ENCODE results near the gene PA2G4.

Gene PA2G4

DNA sequence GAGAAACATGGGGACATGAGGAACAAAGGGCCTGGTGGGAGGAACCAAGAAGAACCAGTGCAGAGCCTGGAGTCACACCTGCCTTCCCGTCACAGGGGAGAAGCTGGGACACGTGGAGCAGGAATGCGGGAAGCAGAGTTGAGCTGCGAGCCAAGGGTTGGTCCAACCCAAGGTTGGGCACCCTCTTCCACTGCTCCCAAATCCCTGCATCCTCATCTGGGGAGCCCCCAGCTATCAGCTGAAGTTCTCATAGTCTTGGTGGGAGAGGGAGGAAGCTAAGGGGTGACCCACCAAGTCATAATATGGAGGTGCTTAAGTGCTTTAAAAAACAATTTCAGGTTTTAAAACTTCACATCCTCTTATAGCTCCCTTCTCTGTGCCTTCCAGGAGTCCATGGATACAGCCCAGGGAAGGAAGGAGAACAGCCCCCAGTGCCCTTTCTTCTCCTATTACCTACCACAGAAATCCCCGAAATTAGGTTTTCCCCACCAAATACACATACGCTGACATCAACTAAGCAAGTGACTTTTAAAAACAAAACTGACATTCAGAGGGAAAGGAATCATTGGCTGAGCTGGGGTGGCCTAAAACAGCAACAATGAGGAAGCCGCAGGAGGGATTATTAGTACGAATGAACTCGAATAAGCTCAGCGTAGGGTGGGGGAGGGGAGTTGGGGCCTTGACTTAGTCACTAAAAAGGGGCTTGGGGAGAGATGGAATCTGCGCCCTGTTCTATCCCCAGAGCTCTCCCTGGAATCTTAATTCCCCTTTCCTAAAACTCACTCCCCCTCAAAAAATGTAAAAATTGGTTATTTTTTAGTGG, 58.3 kb downstream of the PA2G4 start:
- DNase-seq (ENCODE audit: extremely low read depth, insufficient read length): no peak
- TF ChIP-seq, protein P1, sequence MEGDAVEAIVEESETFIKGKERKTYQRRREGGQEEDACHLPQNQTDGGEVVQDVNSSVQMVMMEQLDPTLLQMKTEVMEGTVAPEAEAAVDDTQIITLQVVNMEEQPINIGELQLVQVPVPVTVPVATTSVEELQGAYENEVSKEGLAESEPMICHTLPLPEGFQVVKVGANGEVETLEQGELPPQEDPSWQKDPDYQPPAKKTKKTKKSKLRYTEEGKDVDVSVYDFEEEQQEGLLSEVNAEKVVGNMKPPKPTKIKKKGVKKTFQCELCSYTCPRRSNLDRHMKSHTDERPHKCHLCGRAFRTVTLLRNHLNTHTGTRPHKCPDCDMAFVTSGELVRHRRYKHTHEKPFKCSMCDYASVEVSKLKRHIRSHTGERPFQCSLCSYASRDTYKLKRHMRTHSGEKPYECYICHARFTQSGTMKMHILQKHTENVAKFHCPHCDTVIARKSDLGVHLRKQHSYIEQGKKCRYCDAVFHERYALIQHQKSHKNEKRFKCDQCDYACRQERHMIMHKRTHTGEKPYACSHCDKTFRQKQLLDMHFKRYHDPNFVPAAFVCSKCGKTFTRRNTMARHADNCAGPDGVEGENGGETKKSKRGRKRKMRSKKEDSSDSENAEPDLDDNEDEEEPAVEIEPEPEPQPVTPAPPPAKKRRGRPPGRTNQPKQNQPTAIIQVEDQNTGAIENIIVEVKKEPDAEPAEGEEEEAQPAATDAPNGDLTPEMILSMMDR (IDR thresholded peaks at IDR 0.05; ENCODE audit: insufficient read depth, low read length, poor library complexity, severe bottlenecking): no peak
- no peaks in the 10 kb centered on the region for H3K27me3 ChIP-seq (replicated peaks; ENCODE audit: control insufficient read depth, insufficient read depth, low read length)
- no peak overlapping the region for H3K4me3 ChIP-seq (replicated peaks; ENCODE audit: low read depth, low read length)
- peaks cover 40% of the 10 kb centered on the region for H3K36me3 ChIP-seq (ENCODE audit: control insufficient read depth, insufficient read depth, low read length)

Data from GM06990 (cell line).